ENCODE measurements around the gene GOLGA6B.
"Not testable (repeated sequence)": the region's sequence is repeated elsewhere in the genome, so short reads cannot be mapped to it uniquely, and the experiment has no call there.

Gene GOLGA6B, protein sequence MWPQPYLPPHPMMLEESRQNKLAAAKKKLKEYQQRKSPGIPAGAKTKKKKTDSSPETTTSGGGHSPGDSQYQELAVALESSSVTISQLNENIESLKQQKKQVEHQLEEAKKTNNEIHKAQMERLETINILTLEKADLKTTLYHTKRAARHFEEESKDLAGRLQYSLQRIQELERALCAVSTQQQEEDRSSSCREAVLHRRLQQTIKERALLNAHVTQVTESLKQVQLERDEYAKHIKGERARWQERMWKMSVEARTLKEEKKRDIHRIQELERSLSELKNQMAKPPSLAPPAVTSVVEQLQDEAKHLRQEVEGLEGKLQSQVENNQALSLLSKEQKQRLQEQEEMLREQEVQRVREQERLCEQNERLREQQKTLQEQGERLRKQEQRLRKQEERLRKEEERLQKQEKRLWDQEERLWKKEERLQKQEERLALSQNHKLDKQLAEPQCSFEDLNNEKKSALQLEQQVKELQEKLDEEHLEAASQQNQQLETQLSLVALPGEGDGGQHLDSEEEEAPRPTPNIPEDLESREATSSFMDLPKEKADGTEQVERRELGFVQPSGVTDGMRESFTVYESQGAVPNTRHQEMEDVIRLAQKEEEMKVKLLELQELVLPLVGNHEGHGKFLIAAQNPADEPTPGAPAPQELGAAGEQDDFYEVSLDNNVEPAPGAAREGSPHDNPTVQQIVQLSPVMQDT

DNA sequence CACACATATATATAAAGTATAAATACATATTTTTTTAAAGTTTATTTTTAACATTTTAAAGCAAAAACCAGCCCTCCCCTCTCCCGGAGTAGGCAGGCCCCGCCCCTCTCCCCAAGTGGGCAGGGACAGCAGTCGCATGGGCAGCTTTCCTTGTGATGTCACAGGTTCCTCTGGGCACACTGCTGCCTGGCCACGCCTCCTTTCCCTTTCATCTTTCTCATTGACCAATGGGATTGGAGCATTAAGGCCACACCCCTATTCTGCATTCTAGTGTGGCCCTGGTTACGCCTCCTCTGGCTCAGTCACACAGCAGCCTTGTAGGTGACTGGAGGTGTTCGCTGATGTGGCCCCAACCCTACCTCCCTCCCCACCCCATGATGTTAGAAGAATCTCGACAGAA is at the start of gene GOLGA6B:
Gene GOLGA6B (plus strand): TSS at position 301 of the 400 bp plus-strand sequence. CDS start 41 bp downstream, at position 342.
- DNase-seq, result not testable (repeated sequence)

GRCh38 chr15:72604794-72605193 is 49.7 kb upstream of the GOLGA6B start:
- DNase-seq, result no peak

- not testable (repeated sequence) for DNase-seq
Measured at GRCh38 chr15:72608084-72608483, 46.4 kb upstream of the GOLGA6B start.

DNA sequence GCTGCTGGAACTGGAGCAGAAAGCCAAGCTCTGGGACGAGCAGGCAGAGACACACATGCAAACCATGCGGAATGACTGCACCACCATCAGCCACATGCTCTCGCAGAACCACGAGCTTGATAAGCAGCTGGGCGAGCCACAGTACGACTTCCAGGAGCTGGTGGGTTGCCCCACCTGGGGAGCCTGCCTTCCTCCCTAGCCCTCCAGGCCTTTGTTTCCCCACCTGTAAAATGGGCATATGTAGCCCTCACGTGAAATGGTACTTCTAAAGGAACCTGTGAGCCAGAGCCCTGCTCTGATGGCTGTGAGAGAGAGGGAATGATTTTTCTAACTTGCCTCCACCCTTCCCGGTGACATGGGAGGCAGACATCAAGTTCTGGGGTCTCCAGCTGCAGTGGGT is 44.6 kb upstream of the GOLGA6B start:
- no peak for DNase-seq

DNA sequence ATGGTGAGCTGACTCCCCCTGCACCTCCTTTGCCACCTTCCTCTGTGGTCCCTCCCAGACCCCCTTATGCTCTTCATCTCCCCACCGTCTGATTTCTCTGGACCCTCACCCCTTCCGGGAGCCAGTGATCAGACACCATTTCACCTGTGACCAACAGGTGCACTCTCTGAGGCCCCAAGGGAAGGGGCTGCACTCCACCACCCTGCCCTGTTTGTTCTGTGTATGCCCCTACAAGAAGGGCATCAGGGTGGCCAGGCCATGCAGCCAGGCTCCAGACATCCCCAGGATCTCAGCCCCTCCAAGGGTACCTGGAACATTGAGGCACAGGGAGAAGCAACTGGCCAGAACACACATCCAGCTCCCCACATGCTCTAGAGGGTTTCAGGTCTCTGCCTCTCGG is 42.2 kb upstream of the GOLGA6B start:
- not testable (repeated sequence) for DNase-seq

DNA sequence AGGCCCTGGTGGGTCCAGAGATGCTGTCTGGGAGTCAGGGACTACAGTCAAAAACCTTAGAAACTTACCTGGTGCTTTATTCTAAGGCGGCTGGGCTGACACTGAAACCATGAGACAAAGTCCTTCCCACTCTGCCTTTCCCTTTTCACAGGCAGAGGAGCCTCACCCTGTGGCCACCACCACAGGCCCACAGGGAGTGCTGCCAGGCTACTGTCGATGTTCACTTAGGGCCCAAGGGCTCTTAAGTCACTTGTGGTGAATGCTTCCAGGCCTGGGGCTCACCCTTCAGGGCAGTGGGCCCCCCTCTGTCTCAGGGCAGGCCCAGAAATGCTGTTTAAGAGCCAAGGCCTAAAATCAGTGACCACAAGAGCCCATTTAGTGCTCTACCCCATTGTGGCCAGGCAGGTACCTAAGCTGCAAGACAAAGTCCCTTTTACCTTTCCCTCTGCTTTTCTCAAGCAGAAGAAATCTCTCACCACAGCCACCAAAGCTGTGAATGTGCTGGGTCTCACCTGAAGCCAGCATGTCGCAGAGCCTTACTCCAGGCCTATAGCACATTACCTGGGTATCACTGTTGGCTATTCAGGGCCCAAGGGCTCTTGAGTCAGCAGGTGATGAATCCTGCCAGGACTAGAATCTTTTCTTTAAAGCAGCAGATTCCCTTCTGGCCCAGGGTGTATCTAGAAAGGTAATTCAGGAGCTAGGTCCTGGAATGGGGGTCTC is 39.5 kb upstream of the GOLGA6B start:
- DNase-seq, result no peak

DNA sequence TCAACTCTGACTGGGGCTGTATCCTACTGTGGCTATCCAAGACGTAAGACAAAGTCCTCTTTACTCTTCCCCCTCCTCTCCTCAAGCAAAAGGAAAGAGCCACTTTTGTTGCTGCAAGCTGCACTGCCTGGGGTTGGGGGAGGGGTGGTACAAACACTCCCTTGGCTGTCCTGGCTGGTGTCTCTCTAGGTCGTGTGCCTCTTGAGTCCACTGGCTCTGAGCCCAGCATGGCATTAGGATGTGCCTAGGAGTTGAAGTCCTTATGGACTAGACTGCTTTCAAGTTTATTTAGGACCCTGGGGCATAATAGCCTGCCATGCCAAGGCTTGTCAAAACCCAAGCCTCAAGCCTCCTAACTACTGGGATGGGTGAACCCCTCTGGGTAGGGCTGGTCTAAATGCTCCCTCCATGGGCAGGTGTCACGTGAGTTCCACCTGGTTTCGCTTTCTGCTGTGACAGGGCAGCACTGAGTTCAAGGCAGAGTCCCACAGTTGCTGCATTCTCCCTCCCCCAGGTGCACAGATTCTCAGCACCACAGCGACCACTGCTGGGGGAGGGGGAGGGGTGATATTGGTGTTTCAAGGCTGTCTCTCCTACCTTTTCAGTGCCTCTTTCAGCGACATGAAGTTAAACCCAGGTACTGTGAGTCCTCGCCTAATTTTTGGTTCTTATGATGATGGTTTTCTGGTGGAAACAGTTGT is 38.8 kb upstream of the GOLGA6B start:
- not testable (repeated sequence) for DNase-seq

DNA sequence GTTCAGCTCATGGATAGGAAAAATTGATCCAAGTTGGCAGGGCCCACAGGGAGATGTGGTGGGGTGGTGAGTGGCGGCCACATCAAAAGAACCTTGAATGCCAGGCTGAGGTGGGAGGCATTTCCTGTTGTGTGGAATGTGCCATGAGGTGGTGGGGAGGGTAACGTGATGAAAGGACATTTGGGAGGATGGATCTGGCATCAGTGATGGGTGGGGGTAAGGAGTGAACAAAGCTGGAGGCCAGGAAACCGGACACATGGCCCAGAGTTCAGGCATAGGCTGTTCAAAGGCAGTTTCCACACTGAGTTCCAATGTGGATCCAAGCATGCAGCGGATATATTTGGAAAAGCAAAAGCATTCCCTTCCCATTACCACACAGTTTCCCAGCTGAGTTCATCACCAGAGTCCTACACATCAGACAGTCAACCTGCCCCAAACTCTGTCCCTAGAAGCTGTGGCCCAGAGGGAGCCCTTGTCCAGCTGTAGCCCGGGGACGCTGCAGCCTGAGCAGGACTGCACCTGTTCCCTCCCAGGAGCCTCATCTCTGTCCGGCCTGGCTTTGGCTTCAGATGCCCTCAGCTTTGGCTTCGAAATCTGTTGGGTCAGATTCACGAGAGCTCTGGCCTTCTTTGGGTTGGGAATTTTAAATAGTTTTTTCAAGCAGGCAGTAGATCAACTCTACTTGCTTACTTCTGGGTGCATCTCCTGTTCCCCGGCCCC is 37.8 kb upstream of the GOLGA6B start:
- DNase-seq, result no peak

- not testable (repeated sequence) for DNase-seq
Measured at GRCh38 chr15:72623854-72624253, 30.6 kb upstream of the GOLGA6B start.

GRCh38 chr15:72626153-72626552 is 28.3 kb upstream of the GOLGA6B start:
- DNase-seq, result not testable (repeated sequence)

DNA sequence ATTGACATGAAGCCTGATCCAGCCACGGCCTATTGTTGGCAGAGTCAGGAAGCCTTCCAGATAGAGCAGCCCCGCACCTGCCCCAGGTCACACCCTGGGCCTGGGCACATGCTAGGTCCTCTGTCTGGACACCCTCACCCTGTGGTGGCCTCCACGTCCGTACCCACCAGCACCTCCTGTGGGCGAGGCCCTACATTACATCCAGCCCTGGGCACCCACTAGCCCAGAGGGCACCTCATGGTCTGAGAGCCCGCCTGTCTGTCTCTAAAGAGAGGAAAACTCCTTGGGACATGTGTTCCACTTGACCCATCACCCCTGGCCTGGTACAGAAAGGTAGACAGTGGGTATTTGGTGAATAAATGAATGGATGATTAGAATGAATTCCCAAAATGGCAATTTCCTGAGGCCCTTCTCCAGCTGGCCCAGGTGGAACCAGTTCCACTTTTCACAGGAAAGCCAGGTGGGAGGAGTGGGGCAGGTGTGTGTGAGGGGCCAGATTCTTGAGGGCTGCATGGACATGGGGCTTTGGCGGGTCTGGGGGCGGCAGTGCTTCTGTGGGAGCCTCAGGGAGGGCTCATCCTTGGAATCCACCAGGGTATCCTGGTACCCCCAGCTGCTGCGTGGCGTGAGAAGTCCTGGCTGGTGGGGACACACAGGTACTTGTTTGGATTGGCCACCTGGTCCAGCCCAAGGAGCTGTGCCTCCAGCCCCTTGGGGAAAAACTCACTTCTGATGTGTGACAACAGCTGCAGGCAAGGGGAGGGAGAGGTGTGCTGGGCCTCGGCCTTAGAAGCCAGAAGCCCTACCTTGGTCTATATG is 26.0 kb upstream of the GOLGA6B start:
- DNase-seq, result not testable (repeated sequence)

- DNase-seq, result not testable (repeated sequence)
Measured at GRCh38 chr15:72629068-72629570, 25.4 kb upstream of the GOLGA6B start.

- not testable (repeated sequence) for DNase-seq
Measured at GRCh38 chr15:72636519-72637282, 17.8 kb upstream of the GOLGA6B start.

DNA sequence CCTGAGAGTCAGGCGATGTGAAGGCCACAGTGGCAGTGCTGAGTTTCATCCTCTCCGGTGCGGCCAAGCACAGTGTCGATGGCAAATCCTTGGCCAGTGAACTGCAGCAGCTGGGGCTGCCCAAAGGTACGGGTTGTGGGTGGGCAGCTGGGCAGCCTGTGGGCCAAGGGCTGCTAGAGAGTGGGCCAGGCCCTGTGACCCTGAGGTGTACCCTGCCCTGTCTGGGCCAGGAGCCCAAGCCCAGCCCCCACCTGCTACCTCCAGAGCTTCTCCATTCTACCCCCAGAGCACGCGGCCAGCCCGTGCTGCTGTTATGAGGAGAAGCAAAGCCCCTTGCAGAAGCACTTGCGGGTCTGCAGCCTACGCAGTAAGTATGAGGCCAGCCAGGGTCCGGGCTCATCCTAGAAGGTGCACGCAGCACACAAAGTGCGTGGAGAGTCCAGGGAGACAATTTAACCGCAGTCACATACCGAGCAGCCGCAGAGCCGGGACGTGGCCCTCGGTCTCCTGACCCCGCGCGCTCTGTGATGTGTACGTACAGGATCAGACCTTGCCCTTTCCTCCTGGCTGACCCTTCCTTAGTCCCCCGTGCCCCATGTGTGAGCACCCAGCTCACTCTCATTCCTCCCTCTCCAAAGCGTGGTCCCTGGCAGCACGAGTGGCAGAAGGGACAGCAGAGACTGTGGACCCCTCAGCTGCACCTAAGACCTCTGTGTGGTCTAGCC is 14.6 kb upstream of the GOLGA6B start:
- DNase-seq, result not testable (repeated sequence)

DNA sequence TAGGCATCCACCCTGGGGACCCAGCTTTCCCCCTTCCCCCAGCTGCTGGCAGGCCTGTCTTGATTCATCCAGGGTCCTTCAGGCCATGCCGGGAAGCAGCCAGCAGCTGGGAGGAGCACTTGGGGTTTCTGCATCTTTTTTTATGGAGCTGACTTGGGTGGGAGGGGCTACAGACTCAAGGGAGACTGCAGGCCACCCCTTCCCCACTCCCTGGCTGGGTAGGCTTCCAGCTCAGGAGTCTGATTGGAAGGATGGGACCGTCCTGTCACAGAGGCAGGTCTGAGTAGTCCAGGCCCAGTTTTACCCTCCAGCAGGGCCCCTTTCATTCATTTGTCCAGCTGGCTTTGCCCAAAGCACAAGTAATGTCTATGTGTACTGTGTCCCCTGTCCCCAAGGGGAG is 12.2 kb upstream of the GOLGA6B start:
- not testable (repeated sequence) for DNase-seq

DNA sequence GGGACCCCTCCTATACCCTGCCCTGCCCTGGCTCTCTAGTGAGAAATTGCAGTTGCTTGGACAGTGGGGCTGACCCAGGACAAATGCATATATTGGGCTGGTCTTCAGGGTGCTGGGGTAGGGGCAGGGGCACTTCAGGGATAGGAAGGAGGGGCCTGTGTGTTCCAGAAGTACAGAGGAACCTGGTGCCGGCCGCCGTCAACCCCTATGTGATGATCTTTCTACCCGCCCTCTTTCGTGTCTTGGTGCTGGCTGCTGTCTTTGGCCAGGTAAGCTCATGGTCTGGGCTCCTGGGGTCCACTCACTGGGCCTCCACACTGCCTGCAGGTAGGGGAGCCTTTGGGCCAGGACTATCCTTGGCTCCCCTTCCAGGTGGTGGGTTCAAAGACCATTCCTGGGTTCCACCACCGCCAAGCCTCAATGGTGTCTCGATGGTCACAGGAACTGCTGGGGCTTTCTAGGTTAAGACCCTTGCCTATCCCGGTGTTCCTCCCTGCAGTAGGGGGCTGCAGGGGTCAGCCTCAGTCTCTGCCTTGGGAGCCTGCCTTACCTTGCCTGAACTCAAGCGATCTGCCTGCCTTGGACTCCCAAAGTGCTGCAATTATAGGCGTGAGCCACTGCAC is 5.8 kb upstream of the GOLGA6B start:
- DNase-seq, result not testable (repeated sequence)

DNA sequence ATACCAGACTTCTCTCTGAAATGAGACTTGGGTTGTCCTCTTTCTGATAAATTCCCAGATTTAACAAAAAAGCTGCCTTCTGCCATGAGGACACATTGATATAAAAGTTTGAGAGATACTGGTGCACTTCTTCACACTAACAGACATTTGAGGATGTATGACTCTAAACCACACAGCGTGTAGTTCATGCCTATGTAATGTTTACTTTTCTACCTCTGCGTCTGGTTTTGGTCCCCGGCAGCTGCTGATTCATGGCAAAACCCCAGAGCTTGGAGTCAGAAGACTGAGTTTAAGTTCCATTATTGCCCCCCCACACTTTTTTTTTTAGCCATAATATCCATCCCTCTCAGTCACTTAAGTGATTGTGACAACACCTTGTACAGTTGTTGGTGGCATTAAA is 1.5 kb downstream of the GOLGA6B start:
- DNase-seq, result not testable (repeated sequence)

GRCh38 chr15:72661081-72661480 is 6.6 kb downstream of the GOLGA6B start:
- not testable (repeated sequence) for DNase-seq

DNA sequence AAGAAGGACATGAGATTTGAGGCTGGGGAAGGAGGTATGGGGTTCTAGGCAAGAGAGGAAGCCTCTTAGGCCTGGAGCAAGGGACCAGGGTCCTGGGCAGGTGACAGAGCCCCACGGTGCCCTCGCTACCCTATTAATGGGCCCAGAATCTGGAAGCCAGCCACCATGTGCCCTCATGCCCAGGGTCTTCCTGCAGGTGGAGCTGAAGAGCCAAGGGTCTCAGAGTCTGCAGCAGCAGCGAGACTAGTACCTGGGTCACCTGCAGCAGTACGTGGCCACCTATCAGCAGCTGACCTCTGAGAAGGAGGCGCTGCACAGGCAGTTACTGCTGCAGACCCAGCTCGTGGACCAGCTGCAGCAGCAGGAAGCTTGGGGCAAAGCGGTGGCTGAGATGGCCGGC is 9.4 kb downstream of the GOLGA6B start:
- not testable (repeated sequence) for DNase-seq
